ENCODE data around the gene DHX38. TPM values are rescaled to one million over a fixed set of nuclear protein-coding genes. Genes with fewer than 3 reads are reported as not detected.
"Not testable (repeated sequence)": the region's sequence is repeated elsewhere in the genome, so short reads cannot be mapped to it uniquely, and the experiment has no call there.

Gene DHX38
- 44.7 and 52.7 TPM in 2 replicates for total RNA-seq

- DNase-seq (ENCODE audit: extremely low read depth, low read depth, low spot score): peak; percentile 97
Observed at GRCh38 chr16:72093448-72094265, at the start of gene DHX38, which contains the start of gene TXNL4B. Gene DHX38, plus strand, starts transcription at chr16:72093847. Its CDS starts 2,311 bp downstream, at chr16:72096158. Gene TXNL4B, minus strand, starts transcription at chr16:72093620. Its CDS starts 2,871 bp downstream, at chr16:72090749.

GRCh38 chr16:72044296-72044695, 49.4 kb upstream of the DHX38 start:
- no peak for DNase-seq (ENCODE audit: extremely low read depth, low read depth, low spot score)

DNA sequence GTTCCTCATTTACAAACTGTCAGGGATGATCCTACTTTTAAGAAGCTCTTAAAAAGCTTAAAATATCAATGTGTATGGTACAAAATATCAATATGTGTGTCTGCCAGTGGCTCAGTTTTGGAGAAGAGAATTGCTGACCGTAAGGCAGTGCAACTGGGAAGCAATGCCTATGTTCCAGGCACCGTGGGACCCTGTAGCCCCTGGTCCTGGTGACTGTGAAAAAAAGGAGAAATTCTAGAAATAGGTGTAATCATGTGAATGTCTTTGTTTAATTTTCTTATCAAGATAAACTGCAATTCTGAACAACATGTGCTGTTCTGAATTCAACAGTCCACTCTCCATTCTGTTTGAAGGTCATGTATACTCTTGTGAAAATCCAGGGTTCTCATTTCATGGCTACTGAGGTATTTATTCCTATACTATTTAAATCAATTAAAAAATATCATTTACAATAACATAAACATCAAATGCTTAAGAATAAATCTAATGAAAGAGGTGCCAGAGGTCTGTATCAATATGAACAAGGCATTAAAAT, 48.8 kb upstream of the DHX38 start:
- DNase-seq (ENCODE audit: extremely low read depth, low read depth, low spot score): no peak

DNA sequence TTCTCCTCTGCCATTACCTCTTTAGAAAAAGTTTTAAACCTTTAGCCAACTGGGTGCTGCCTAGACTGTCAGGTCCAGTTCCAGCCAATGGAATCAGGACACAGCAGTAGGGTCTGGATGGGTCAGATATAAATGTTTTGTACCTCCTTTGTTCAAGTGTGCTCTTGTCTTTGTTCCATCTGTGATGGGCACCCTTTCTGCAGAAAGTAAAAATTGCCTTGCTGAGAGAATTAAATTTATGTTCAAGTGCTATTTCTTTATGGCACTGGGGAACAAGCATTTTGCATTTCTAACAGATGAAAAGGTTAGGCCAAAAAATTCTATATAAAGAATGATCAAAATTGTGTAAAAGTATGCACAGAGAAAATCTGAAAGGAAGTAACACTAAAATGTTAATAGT, 44.5 kb upstream of the DHX38 start:
- no peak for DNase-seq (ENCODE audit: extremely low read depth, low read depth, low spot score)

DNA sequence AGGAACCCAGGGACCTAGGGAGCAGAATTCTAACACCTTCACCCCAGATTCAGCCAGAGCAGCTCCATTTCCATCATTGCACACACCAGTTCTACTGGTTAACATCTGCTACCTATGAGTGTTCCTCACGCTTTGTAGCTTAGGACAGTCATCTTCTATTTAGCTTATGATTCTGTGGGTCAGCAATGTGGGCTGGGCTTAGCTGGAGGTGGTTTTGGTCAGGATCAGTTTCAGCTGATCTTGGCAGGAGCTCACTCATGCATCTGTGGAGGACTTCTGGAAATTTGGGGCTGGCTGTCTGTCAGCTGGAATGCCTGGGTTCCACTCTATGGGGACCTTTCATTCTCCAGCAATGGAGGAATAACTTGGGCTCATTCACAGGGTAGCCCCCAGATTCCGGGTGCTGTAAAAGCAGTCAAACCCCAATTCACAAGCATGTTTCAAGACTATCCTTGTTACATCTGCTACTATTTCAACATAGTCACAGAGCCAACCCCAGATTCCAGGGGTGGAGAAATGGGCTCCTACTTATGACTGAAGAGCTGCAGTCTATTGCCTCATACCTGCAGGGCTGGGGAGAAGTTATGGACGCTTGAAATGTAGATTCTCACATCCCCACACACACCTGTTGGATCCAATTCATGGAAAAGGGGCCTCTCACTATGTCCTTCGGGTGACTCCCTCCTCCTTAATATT, 42.7 kb upstream of the DHX38 start:
- DNase-seq (ENCODE audit: extremely low read depth, low read depth, low spot score): no peak

GRCh38 chr16:72051818-72052217, 41.8 kb upstream of the DHX38 start:
- DNase-seq (ENCODE audit: extremely low read depth, low read depth, low spot score): no peak

DNA sequence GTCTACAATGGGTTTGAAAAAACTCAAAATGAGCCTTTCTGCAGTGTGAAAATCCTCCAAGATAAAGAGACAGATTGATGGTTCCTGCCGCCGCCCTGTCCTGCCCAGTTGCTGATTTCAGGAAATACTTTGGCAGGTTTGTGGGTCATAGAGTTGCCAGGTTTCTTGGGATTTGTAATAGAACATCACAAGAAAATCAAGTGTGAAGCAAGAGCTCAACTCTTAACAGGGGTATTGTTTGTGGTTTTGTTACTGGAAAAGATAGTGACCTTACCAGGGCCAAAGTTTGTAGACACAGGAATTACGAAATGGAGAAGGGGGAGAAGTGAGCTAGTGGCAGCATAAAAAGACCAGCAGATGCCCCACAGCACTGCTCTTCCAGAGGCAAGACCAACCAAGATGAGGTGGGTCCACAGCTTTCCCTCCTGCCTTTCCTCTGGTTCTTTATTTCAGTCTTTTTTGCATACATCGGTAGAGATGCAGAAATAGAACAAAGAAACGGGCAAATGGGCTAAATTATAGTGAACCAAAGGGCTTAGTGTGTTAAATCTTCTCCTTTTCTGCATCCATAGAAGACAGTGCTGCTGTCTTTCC, 39.3 kb upstream of the DHX38 start, which contains the start of gene HP:
HP (plus strand) TSS at position 252 of the 594 bp plus-strand sequence; CDS start at position 400, 148 bp downstream.
- DNase-seq (ENCODE audit: extremely low read depth, low read depth, low spot score): not testable (repeated sequence)

DNA sequence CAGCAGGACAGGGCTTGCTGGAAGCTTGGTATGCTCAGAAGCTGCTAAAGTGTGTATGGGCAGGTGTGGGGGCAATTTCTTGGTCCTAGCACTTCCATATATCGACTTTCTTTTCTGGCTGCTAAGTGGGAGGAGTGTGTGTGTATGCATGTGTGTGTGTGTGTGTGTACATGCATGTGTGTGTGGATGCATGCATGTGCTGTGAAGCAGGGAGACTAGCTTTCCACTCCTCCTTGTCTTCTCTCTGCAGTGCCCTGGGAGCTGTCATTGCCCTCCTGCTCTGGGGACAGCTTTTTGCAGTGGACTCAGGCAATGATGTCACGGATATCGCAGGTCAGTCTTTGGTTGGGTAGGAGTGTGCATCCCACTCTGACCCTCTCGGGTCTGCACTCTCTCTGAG, 37.7 kb upstream of the DHX38 start:
- DNase-seq (ENCODE audit: extremely low read depth, low read depth, low spot score): no peak

- not testable (repeated sequence) for DNase-seq (ENCODE audit: extremely low read depth, low read depth, low spot score)
Observed at GRCh38 chr16:72057313-72057712, 36.3 kb upstream of the DHX38 start.

DNA sequence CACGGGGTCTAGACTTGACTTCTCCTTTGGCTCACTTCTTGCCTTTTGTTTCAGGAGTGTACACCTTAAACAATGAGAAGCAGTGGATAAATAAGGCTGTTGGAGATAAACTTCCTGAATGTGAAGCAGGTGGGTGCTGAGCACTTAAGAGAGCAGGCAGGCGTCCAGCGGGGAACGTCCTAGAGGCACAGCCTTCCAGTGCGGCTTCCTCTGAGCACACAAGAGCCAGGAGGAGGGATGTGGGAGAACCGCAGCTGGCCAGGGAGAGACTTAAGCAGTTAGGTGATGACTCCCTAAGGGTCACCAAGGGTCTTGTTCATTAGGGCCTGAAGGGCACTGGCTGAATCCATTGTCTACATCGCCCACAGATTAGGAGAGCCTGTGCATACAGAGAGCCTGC, 34.6 kb upstream of the DHX38 start:
- DNase-seq (ENCODE audit: extremely low read depth, low read depth, low spot score): not testable (repeated sequence)

DNA sequence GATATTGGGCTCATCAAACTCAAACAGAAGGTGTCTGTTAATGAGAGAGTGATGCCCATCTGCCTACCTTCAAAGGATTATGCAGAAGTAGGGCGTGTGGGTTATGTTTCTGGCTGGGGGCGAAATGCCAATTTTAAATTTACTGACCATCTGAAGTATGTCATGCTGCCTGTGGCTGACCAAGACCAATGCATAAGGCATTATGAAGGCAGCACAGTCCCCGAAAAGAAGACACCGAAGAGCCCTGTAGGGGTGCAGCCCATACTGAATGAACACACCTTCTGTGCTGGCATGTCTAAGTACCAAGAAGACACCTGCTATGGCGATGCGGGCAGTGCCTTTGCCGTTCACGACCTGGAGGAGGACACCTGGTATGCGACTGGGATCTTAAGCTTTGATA, 33.2 kb upstream of the DHX38 start:
- DNase-seq (ENCODE audit: extremely low read depth, low read depth, low spot score): no peak

- no peak for DNase-seq (ENCODE audit: extremely low read depth, low read depth, low spot score)
Observed at GRCh38 chr16:72061564-72061963, 32.1 kb upstream of the DHX38 start.

GRCh38 chr16:72064361-72064894, 29.2 kb upstream of the DHX38 start:
- no peak for DNase-seq (ENCODE audit: extremely low read depth, low read depth, low spot score)

DNA sequence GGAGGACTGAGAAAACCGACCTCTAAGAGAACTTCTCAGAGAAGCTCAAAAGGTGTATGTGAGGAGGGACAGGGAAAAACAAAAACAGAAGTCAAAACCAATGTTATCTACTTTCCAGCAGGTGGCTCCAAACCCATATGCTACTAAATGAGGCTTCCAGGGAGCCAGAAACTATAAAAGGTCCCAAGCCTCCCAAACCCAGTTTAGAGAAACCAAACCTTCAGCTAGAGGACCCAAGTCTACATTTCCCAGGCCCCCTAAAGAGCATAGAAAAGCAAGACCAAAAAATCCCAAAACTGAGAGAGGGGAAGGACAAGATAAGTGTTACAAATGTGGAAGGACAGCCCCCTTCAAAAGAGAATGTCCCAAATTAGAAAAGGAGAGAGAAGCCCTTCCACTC, 26.9 kb upstream of the DHX38 start:
- DNase-seq (ENCODE audit: extremely low read depth, low read depth, low spot score): no peak

GRCh38 chr16:72068930-72069329, 24.7 kb upstream of the DHX38 start:
- no peak for DNase-seq (ENCODE audit: extremely low read depth, low read depth, low spot score)

DNA sequence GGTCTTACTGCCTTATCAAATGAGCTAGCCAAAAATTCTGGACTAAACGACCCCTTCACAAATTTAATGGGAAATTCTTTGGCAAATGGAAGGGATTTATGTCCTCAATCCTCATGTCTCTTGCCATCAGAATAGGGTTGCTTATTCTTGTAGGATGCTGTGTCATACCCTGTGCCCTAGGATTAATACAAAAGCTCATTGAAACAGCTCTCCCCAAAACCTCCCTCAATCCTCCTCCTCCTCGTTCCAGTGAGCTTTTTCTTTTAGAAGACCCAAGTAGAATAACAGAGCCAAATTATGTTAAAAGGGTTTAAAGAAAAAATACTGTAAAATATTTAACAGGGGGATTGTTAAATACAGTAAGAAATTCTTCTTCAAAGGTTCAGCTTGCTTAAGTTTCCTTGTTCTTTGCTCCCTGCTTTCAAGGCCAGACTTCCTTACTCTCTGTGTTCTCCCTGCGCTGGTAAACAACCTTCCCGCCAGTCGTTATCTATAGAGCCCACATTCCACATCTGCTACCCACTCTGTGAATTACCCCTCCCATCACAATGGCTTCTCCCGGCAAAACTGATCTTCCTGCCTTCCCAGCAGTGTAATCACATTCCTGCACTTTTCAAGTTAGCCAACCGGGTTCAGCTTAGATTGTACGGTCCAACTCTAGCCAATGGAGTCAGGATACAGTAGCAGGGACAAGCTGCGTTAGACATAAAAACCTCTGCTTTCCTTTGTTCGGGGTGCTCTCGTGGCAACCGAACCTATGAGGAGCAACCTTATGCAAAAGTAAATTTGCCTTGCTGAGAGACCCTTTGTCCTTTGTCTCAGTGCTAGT, 20.9 kb upstream of the DHX38 start:
- DNase-seq (ENCODE audit: extremely low read depth, low read depth, low spot score): no peak

GRCh38 chr16:72073560-72074230, 20.0 kb upstream of the DHX38 start:
- no peak for DNase-seq (ENCODE audit: extremely low read depth, low read depth, low spot score)

GRCh38 chr16:72075067-72075466, 18.6 kb upstream of the DHX38 start:
- not testable (repeated sequence) for DNase-seq (ENCODE audit: extremely low read depth, low read depth, low spot score)

- DNase-seq (ENCODE audit: extremely low read depth, low read depth, low spot score): not testable (repeated sequence)
Observed at GRCh38 chr16:72076991-72077706, 16.5 kb upstream of the DHX38 start.
